ENCODE measurements around the gene TFPT. TPM values are rescaled to one million over a fixed set of nuclear protein-coding genes. Genes with fewer than 3 reads are reported as not detected.
A peak's percentile ranks its signal among the peaks of the same experiment; 100 is the strongest.

The TFPT gene
- total RNA-seq, 1 donor from 2014 or later = 24.5 TPM

GRCh38 chr19:54156953-54157352, 41.5 kb upstream of the TFPT start:
- peaks cover 7% of the 10 kb centered on the region for H3K27me3 Mint-ChIP-seq (ENCODE audit: low read depth)

GRCh38 chr19:54156490-54156889, 41.0 kb upstream of the TFPT start:
- DNase-seq (ENCODE audit: low read depth, low spot score) = no peak
- no peak for TF ChIP-seq CTCF (conservative IDR thresholded peaks at IDR 0.05)
- H3K36me3 Mint-ChIP-seq (ENCODE audit: low read depth) = peaks cover 12% of the 10 kb centered on the region
- H3K4me3 Mint-ChIP-seq = peak overlapping the region; percentile 78
- peak overlapping the region; percentile 16 for H3K27ac Mint-ChIP-seq (ENCODE audit: unreplicated experiment)
- H3K27me3 Mint-ChIP-seq (ENCODE audit: low read depth) = peaks cover 7% of the 10 kb centered on the region
- peaks cover 34% of the 10 kb centered on the region for H3K4me1 Mint-ChIP-seq
- no peaks in the 10 kb centered on the region for H3K9me3 Mint-ChIP-seq

More at GRCh38 chr19:54156953-54157352, 41.5 kb upstream of the TFPT start:
- no peak for TF ChIP-seq CTCF (conservative IDR thresholded peaks at IDR 0.05)
- no peak for DNase-seq (ENCODE audit: low read depth, low spot score)
- Mint-ChIP-seq H3K27ac (ENCODE audit: unreplicated experiment) (peak overlapping the region; percentile 16), H3K4me1 (peaks cover 34% of the 10 kb centered on the region), H3K36me3 (ENCODE audit: low read depth) (peaks cover 12% of the 10 kb centered on the region), H3K9me3 (no peaks in the 10 kb centered on the region), H3K4me3 (peak overlapping the region; percentile 78)

GRCh38 chr19:54155694-54156093, 40.2 kb upstream of the TFPT start:
- H3K36me3 Mint-ChIP-seq (ENCODE audit: low read depth) = peaks cover 16% of the 10 kb centered on the region

GRCh38 chr19:54154603-54155345, 39.3 kb upstream of the TFPT start:
- DNase-seq (ENCODE audit: low read depth, low spot score) = no peak
- H3K36me3 Mint-ChIP-seq (ENCODE audit: low read depth) = peaks cover 13% of the 10 kb centered on the region
- TF ChIP-seq CTCF (conservative IDR thresholded peaks at IDR 0.05) = no peak
- no peaks in the 10 kb centered on the region for H3K9me3 Mint-ChIP-seq
- no peak overlapping the region for H3K27ac Mint-ChIP-seq (ENCODE audit: unreplicated experiment)
- H3K4me1 Mint-ChIP-seq = peaks cover 21% of the 10 kb centered on the region
- peaks cover 7% of the 10 kb centered on the region for H3K27me3 Mint-ChIP-seq (ENCODE audit: low read depth)
- peak overlapping the region; percentile 65 for H3K4me3 Mint-ChIP-seq

More at GRCh38 chr19:54155694-54156093, 40.2 kb upstream of the TFPT start:
- DNase-seq (ENCODE audit: low read depth, low spot score) = no peak
- Mint-ChIP-seq H3K9me3 (no peaks in the 10 kb centered on the region), H3K4me1 (peaks cover 29% of the 10 kb centered on the region), H3K4me3 (peak overlapping the region; percentile 47), H3K27me3 (ENCODE audit: low read depth) (peaks cover 10% of the 10 kb centered on the region), H3K27ac (ENCODE audit: unreplicated experiment) (peak overlapping the region; percentile 35)
- TF ChIP-seq CTCF (conservative IDR thresholded peaks at IDR 0.05) = no peak

- H3K4me1 Mint-ChIP-seq = peaks cover 12% of the 10 kb centered on the region
- H3K27ac Mint-ChIP-seq (ENCODE audit: unreplicated experiment) = no peak overlapping the region
- peak overlapping the region; percentile 65 for H3K4me3 Mint-ChIP-seq
- TF ChIP-seq CTCF (conservative IDR thresholded peaks at IDR 0.05) = no peak
- no peaks in the 10 kb centered on the region for H3K9me3 Mint-ChIP-seq
- H3K27me3 Mint-ChIP-seq (ENCODE audit: low read depth) = peaks cover 3% of the 10 kb centered on the region
- no peak for DNase-seq (ENCODE audit: low read depth, low spot score)
- peaks cover 9% of the 10 kb centered on the region for H3K36me3 Mint-ChIP-seq (ENCODE audit: low read depth)
Measured at GRCh38 chr19:54153731-54154326, 38.4 kb upstream of the TFPT start.
